ENCODE results near the gene CALM1.

CALM1 gene

DNA sequence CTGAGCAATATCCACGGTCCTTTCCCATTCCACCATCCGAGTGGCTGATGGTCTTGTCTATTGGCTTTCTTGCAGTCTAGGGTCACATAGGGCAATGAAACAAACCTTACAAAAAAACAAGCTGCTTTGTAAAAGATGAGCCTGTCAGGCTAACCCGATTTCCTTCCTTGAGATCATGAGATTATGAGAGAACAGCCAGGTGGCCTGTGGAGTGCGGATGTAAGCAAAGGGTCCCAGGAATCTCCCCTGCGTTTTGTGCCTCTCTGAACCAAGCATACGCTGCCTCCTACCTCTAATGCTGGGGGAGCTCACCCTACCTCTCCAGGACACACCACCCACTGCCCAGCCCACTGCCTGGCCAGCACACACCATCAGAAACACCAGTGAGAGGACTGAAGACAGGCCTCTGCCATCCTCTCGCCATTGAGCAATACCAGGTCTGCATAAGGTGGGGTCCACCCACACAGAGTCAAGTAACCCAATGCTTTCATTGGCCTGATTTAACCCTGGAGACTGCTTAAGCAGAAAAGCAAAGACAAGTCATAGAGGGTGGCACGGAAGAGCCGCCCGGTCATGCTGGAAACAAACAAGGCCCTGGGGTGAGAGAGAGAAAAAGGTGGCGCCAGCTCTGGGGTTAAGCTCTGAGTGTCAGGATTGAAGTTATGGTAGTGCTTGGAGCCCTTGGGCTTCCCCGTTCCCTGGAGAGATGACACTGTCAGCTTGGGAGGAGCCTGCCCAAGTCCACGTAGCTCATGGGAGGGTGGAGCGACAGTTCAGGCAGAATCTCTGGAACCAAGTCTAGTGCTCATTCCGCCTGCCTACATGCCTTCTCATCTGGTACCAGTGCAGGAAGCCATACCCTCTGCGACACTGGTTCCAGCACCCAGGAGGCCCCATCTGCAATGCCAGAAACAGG, 46.6 kb downstream of the CALM1 start:
- DNase-seq (ENCODE audit: low read depth) = no peak

DNA sequence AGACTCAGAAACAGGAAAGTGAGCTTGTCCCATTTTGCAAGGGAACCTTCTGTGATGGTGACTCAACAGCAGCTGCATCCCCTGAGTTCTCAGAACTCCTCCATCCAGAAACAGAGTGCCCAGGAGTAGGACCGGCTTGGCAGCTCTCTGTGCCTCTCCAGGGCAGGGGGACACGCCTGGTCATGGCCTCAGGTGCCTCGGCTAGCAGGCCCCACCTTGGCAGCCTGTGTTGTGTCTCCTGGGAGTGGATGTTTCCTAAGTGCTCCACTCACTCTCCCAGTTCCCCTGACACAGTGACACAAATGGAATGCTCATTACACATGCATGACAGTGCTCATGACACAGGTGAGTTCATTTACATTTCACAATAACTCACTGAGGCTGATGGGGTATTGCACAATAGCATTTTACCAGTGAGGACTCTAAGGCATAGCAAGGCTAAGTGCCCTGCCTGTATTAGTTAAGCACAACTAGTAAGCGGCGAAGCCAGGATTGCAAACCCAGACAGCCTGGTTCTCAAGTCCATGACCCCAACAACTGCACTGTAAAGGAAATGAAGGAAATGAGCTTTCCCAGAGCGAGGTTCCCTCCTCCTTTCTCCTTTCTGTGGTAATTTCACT, 47.4 kb downstream of the CALM1 start:
- DNase-seq (ENCODE audit: low read depth) = no peak

DNA sequence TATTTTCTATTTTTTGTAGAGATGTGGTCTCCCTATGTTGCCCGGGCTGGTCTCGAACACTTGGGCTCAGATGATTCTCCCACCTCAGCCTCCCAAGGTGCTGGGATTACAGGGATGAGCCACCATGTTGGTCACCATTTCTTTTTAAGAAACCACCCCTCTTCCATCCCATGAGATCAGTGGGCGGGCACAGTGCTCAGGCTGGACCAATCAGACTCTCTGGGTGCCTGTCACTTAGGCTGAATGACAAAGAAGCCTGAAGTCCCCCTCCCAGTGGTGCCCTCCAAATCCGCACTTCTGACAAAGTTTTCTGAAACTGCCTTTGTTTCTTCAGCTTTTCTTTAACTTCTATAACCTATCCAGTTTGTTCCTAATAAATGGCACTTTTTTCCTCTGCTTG, 48.2 kb downstream of the CALM1 start:
- DNase-seq (ENCODE audit: low read depth) = no peak

DNA sequence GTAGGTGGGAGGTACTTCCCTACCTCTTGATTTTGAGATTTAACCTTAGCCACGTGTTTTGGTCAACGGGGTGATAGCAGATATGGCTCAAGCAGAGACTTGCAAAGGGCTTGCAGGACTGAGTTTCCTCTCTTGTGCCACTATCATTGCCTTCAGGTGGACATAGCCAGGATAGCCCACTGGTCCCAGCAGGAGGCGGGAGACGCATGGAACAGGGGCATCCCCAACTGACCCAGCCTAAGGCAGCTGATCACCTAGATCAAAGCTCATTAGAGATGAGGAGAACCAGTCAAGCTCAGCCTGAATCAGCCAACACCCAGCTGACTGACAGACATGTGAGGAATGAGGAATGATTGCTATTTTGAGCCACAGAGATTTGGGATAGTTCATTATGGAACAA, 49.6 kb downstream of the CALM1 start:
- no peak for DNase-seq (ENCODE audit: low read depth)

DNA sequence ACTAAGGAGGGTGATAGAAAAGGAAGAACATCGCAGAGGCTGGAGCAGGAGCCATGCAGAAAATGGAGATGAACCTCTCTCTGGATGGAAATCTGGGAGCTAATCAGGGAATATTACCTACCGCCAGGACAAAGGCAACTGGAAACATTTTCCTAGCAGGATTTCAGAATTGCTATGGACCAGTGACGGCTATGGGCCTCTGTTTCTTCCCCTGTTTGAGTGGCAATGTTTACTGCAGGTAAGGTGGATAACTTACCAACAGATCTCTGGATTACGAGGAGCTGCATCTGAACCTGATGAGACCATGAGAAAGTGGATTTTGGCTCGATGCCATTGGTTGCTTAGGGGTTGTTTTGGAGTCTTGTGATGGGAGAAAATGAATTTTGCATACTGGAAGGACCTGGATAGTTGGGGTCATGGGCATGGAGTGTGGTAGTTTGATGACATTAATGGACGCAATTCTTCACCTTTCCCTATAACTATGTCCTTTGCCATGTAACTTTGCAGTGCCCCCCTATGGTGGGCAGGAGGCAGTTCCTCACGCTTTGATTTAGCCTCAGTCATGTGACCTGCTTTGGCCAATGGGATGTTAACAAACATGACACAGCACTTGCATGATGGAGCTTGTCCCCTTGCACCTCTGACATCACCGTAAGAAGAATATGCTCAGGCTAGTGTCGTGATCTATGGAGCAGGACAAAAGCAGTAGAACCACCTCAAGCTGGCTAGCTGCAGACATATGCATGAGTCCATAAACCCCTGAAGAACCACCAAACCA, 51.1 kb downstream of the CALM1 start:
- DNase-seq (ENCODE audit: low read depth) = no peak

DNA sequence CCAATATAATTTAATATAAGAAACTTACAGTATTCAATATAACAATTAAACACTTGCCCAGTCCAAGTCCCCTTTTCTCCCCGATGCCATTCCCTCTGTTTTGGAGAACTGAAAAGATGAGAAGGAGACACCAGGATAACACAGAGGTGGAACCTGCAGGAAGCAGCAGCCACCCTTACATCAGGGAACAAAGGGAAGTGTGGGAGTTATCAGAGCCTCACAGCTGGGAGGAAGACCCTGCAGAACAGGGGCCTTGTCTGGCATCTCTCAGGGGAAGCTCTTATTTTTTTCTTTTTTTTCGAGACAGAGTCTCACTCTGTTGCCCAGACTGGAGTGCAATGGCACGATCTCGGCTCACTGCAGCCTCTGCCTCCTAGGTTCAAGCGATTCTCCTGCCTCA, 52.6 kb downstream of the CALM1 start:
- no peak for DNase-seq (ENCODE audit: low read depth)

DNA sequence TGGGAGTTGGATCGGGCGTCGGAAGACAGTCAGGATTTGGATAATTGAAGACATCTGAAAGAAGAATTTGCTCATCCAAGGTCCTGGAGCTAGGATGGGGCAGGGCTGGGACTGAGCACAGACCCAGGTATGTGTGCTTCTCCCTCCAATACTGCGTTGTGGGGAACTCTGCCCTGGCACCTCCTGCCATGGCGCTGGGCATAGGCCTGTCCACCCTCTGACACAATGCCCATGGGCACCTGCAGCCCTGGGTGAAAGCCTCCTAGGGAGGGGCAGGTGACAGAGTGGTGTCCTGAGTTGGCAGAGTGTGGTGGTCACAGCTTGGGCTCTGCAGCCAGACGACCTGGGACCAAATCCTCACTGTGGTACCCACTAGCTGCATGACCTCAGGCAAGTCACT, 53.3 kb downstream of the CALM1 start:
- no peak for DNase-seq (ENCODE audit: low read depth)

DNA sequence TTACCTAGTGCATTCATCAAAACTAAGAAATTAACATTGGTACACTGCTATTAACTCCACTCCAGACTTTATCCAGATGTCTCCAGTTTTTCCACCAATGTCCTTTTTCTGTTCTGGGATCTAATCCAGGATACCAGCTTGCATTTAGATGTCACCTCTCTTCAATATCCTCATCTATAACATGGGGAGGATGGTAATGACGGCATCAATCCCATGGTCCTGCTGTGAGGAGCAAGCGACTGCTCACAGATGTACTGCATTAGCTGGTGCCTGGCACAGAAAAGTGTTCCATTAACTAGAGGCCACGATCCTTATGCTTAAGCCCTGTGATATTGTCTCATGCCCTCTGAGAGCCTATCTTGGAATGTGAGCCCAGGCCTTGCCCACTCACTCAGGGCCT, 53.8 kb downstream of the CALM1 start:
- no peak for DNase-seq (ENCODE audit: low read depth)

DNA sequence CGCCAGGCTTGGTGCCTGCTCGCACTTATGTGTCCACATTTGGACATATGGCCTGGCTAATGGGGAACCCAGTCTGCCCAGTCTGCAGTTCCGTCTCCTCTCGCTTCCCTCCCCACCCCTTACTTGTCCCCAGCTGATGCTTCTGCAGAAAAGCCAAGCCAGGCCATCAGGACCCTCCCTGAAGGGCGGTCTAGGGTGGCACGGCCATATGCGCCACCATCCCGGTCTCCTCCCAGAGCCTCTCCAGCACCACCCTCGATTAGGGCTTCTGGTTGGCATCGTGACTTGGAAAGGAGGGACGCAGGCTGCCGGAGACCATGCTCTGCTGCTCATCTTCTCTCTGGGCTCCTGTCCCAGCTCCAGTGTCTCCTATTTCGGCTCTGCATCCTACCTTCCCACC, 54.6 kb downstream of the CALM1 start:
- DNase-seq (ENCODE audit: low read depth) = no peak

DNA sequence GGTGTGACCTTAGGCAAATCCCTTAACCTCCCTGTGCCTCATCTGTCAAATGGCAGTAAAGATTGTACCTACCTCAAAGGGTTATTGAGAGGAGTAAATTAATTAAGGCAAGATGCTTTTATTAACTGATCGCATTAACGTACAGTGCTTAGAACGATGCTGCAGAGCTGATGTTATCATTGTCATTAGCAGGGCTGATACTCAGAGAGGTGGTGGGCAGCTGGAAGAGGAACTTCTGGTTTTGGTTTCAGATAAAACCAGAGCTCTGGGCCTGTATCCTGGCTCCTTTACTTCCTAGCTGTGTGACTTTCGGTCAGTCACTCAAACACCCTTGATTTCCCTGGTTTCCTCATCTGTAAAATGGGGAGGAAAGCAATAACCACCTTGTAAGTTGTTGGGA, 55.1 kb downstream of the CALM1 start:
- no peak for DNase-seq (ENCODE audit: low read depth)

DNA sequence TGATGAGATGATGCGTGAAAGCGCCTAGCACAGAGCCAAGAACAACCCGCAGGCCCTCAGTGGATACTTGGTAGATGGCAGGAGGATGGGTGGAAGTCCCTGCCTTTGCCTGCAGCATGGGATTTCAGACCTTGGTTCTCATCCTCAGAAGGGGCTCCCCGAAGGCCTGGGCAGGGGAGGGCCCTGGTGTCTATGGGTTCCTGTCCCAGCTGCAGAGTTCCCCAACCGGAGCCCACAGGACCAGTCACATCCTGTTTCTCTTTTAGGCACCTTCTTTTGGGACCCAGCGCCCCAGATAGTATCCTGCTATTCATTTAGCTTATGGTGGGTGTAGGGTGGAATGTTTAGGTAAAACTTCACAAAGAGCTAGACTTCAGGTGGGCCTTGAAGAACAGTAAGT, 55.5 kb downstream of the CALM1 start:
- DNase-seq (ENCODE audit: low read depth) = no peak

DNA sequence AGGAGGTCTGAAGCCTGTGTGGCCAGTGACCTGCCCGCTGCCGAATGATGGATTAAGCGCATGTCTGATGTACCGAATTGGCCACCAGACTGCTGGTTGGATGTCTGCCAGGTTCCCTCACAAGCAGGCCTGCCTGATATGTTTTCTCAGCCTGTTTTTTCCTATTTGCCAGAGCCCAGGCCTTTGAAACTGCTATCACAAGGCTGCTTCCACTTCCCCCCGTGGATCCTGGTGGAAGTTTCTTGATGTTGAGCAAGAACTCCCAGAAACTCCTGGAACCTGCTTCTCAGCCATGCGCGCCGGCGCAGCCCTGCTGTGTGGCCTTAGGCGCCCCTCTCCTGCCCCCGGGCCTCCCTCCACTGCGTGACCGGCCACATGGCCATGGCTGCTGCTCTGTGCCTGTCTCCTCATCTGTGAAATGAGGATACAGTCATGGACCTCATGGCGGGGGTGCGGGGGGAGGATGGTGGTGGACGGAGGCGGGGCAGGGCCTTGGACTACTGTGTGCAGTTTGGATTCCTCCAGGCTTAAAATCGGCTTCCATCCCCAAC, 56.6 kb downstream of the CALM1 start:
- DNase-seq (ENCODE audit: low read depth) = no peak

DNA sequence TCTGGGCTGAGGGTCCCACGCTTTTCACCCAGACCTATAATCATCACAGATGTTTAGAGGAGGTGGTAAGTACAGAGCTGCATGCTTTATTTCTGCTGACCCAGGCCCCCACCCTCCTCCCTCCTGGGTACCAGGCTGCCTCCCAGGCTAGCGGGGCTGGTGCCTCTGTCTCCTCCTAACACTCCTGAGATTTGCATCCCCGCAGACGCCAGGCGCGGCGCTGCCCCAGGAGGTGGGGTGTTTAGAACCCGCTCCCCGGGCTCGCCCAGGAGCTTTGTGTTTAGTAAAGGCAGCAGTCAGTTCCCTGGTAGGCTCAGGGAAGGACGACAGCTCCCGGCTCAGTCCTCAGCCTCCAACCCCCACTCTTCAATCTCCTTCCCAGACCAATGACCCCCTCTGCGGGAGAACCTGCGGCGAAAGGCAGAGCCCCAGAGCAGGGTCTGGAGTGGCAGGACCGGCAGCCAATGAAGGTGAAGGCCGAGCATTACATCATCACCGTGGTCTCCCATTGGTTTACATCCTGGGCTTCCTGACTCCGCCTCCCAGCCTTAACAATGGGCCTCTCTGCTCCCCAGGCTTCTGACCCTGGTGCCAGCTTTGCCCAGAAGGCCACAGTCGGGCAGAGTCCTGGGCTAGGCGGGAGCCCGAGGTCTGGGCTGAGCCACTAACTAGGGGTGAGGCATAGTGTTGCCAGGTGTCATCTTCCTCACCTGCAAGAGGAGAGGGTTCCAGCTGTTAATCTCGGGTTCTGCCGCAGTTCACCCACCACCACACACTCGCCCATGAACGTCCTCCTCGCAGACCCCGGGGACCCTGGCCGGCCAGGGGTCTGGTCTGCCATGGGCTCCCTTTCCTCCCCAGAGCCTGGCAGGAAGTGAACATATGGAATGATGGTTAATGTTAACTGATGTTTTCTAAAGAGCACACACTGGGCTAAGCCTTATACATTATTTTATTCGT, 57.5 kb downstream of the CALM1 start:
- DNase-seq (ENCODE audit: low read depth) = no peak

DNA sequence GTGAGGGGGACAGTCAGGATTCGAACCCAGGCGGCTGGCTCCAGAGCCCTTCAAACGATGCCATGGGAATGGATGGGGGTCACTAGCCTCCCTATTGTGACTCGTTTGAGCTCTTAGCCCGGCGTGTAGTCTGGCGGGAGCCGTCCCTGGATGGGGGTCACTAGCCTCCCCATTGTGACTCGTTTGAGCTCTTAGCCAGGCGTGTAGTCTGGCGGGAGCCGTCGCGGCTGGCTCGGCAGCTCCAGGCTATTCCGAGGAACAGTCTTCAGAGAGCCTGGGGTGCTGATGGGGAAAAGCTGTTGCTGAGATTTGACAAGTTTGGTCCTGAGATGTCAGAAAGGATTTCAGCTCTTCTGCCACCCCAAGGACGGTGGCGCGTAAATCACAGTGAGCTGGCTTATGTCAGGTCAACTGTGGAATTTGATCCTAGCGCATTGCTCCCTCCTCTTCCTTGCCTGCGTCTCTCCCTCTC, 58.3 kb downstream of the CALM1 start:
- no peak for DNase-seq (ENCODE audit: low read depth)

DNA sequence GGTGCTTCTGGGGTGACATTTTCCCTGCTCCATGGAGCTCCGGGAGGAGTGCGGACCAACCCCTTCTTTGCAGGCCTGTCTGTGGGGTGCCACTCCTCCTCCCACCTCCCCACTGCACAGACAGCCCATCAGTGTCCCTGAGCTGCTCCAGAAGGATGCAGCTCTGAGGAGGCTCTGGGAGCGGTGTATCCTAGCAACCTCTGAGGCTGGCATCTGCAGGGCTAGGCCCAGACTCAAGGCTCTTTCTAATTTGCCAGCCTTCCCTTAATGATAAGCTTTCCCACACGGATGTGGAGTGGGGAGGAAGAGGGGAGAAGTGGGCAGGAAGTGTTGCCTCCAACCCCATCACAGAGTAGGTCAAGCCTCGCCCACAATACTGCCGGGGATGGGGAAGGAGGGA, 59.7 kb downstream of the CALM1 start:
- no peak for DNase-seq (ENCODE audit: low read depth)

DNA sequence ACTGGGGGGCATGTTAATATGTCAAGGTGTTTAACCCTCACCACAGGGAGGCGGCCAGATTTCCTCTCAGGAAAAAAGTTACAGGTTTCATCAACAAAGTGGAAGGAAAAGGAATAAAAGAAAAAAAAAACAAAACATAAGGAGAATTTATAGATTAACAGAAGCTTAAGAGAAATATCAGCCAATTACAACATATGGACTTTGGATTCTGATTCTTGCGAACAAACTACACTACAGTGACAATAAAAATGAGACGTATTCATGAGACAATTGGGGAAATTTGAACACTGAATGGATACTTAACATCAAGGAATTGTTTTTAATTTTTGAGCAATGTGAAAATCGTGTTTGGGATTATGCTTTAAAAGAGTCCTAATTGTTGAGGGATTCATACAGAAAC, 60.4 kb downstream of the CALM1 start:
- DNase-seq (ENCODE audit: low read depth) = no peak
